HepG2 (cell line): ENCODE data around the gene ZNF544. TPM values are rescaled to one million over a fixed set of nuclear protein-coding genes. Genes with fewer than 3 reads are reported as not detected.
A peak's percentile ranks its signal among the peaks of the same experiment; 100 is the strongest.

Source experiments
- CEBPG ChIP-seq: IDR thresholded peaks from 2 replicates; pipeline ENCODE4 v1.6.1; 2016
- CREM ChIP-seq, 2 experiments: sonication (generic) in 1 of 2; formaldehyde crosslinking in 1 of 2; IDR thresholded peaks; 2 replicates each; pipeline versions ENCODE4 v1.4.0 to v1.6.1; 2016 to 2020; ENCODE audit warnings: antibody characterized with exemption in 1 of 2, mild to moderate bottlenecking in 1 of 2, missing genetic modification reagents in 1 of 2
- E2F5 ChIP-seq: sonication (generic); formaldehyde crosslinking; conservative IDR thresholded peaks from 2 replicates; pipeline ENCODE4 v1.4.0; 2020; ENCODE audit warnings: missing genetic modification reagents
- ELF4 ChIP-seq: sonication (generic); formaldehyde crosslinking; IDR thresholded peaks from 2 replicates; pipeline ENCODE4 v1.5.0; 2020; ENCODE audit warnings: missing genetic modification reagents, mild to moderate bottlenecking, moderate library complexity, borderline replicate concordance
- ESRRA ChIP-seq: sonication (generic); formaldehyde crosslinking; IDR thresholded peaks from 2 replicates; pipeline ENCODE4 v1.5.1; 2020; ENCODE audit warnings: mild to moderate bottlenecking, low read depth, missing genetic modification reagents
- FLYWCH1 ChIP-seq: sonication (generic); formaldehyde crosslinking; IDR thresholded peaks from 2 replicates; pipeline ENCODE4 v1.8.1; 2023; ENCODE audit warnings: mild to moderate bottlenecking, missing genetic modification reagents
- FUBP1 ChIP-seq: sonication (generic); formaldehyde crosslinking; IDR thresholded peaks from 2 replicates; pipeline ENCODE4 v1.5.1; 2020; ENCODE audit warnings: missing genetic modification reagents, mild to moderate bottlenecking, borderline replicate concordance
- GPBP1L1 ChIP-seq: sonication (generic); formaldehyde crosslinking; IDR thresholded peaks from 2 replicates; pipeline ENCODE4 v1.5.0; 2020; ENCODE audit warnings: mild to moderate bottlenecking, missing genetic modification reagents
- MATR3 ChIP-seq: sonication (generic); formaldehyde crosslinking; IDR thresholded peaks from 2 replicates; pipeline ENCODE4 v1.4.0; 2020; ENCODE audit warnings: missing genetic modification reagents
- MED13 ChIP-seq: sonication (generic); formaldehyde crosslinking; IDR thresholded peaks from 2 replicates; pipeline ENCODE4 v1.5.0; 2020; ENCODE audit warnings: missing genetic modification reagents
- MYNN ChIP-seq: sonication (generic); formaldehyde crosslinking; IDR thresholded peaks from 2 replicates; pipeline ENCODE4 v1.4.0; 2020; ENCODE audit warnings: mild to moderate bottlenecking, low read depth, missing genetic modification reagents
- NFIB ChIP-seq: sonication (generic); formaldehyde crosslinking; IDR thresholded peaks from 2 replicates; pipeline ENCODE4 v1.9.0; 2021; ENCODE audit warnings: missing genetic modification reagents, mild to moderate bottlenecking, borderline replicate concordance
- PCBP2 ChIP-seq: fragments of 200-400 bp; formaldehyde crosslinking; optimal IDR thresholded peaks from 2 replicates; pipeline ENCODE3; 2018; ENCODE audit warnings: low read length, low read depth; ENCODE audit not compliant: poor library complexity, severe bottlenecking
- SMAD3 ChIP-seq: sonication (generic); formaldehyde crosslinking; IDR thresholded peaks from 2 replicates; pipeline ENCODE4 v1.4.0; 2020; ENCODE audit warnings: missing genetic modification reagents
- SOX13 ChIP-seq, 3 experiments: fragments of 450-650 bp in 1 of 3; sonication (generic) in 1 of 3; formaldehyde crosslinking in 1 of 3; IDR thresholded peaks in 2 of 3; conservative IDR thresholded peaks in 1 of 3; 2 replicates each; pipeline versions ENCODE4 v1.5.0 to v1.6.1; 2016 to 2020; ENCODE audit warnings: antibody characterized with exemption in 1 of 3, mild to moderate bottlenecking in 1 of 3, missing compliant biosample characterization in 1 of 3, missing genetic modification reagents in 1 of 3, moderate library complexity in 1 of 3
- ZNF136 ChIP-seq: sonication (generic); formaldehyde crosslinking; IDR thresholded peaks from 2 replicates; pipeline ENCODE4 v1.8.1; 2022; ENCODE audit warnings: low read depth, mild to moderate bottlenecking, moderate library complexity, missing genetic modification reagents
- ZNF350 ChIP-seq: sonication (generic); formaldehyde crosslinking; IDR thresholded peaks from 2 replicates; pipeline ENCODE4 v1.4.0; 2020; ENCODE audit warnings: mild to moderate bottlenecking, low read depth, missing genetic modification reagents, borderline replicate concordance
- ZNF362 ChIP-seq: sonication (generic); formaldehyde crosslinking; IDR thresholded peaks from 2 replicates; pipeline ENCODE4 v1.4.0; 2020; ENCODE audit warnings: missing genetic modification reagents, mild to moderate bottlenecking, borderline replicate concordance
- ZNF639 ChIP-seq: conservative IDR thresholded peaks from 2 replicates; pipeline ENCODE4 v1.6.1; 2018; ENCODE audit warnings: missing genetic modification reagents
- ZNF781 ChIP-seq: sonication (generic); formaldehyde crosslinking; IDR thresholded peaks from 2 replicates; pipeline ENCODE4 v1.5.1; 2020; ENCODE audit warnings: borderline replicate concordance, mild to moderate bottlenecking, missing genetic modification reagents; ENCODE audit errors: not compliant biosample characterization
- ZNF784 ChIP-seq: sonication (generic); formaldehyde crosslinking; IDR thresholded peaks from 2 replicates; pipeline ENCODE4 v1.5.1; 2020; ENCODE audit warnings: missing genetic modification reagents, mild to moderate bottlenecking, borderline replicate concordance
- polyA plus RNA-seq, 8 experiments: library from polyadenylated mRNA; depleted of rRNA in 3 of 8; stranded (reverse) in 7 of 8; unstranded in 1 of 8; fragments of >200 nt; fragmentation: Illumina TruSeq in 4 of 8; extraction: Trizol in 4 of 8; gene quantifications; 2 replicates each; pipeline versions ENCODE4 v1.2.1 to v1.2.3, GENCODE V29; 2011 to 2016; ENCODE audit warnings: low read depth in 4 of 8, missing spikeins in 1 of 8, mixed read lengths in 1 of 8; ENCODE audit not compliant: insufficient read depth in 1 of 8
- total RNA-seq, 5 experiments: library from RNA; depleted of rRNA; stranded (reverse); fragments of >200 nt; fragmentation: Illumina TruSeq; extraction: Trizol; gene quantifications; 2 replicates each; pipeline ENCODE4 v1.2.3, GENCODE V29; 2016; ENCODE audit warnings: low read depth in 1 of 5

The ZNF544 gene
- total and polyA plus RNA-seq, 2 of the 13 experiments (the other 11 are each of a cell fraction or from before 2014, with no cell fraction given): 13.1 to 17.0 TPM

GRCh38 chr19:58278541-58279041, 49.9 kb downstream of the ZNF544 start, which contains the start of gene ZNF8 (continued):
- TF ChIP-seq CEBPG (CRISPR knock-in tag) (no peak), NFIB (CRISPR knock-in tag) (no peak), FLYWCH1 (CRISPR knock-in tag) (no peak), ZNF362 (no peak), ZNF639 (CRISPR knock-in tag) (no peak), GPBP1L1 (CRISPR knock-in tag) (no peak), MATR3 (CRISPR knock-in tag) (no peak), FUBP1 (CRISPR knock-in tag) (no peak), ZNF350 (CRISPR knock-in tag) (peak; percentile 87), MYNN (CRISPR knock-in tag) (no peak), PCBP2 (no peak), ELF4 (CRISPR knock-in tag) (peak; percentile 5; the same call in 1 of the 2 replicates), SOX13 (IDR thresholded peaks at IDR 0.05) (no peak), SOX13 (CRISPR knock-in tag; conservative IDR thresholded peaks at IDR 0.05 in 1 of 2, IDR thresholded peaks at IDR 0.05 in 1 of 2) (no peak), ZNF781 (CRISPR knock-in tag) (peak; percentile 40), ZNF136 (no peak), ZNF784 (CRISPR knock-in tag) (no peak), SMAD3 (peak; percentile 66; the same call in 1 of the 2 replicates), MED13 (no peak), ESRRA (peak; percentile 29; the same call in 1 of the 2 replicates), E2F5 (CRISPR knock-in tag) (no peak), CREM (IDR thresholded peaks at IDR 0.05) (peak; percentile 89), CREM (CRISPR knock-in tag; IDR thresholded peaks at IDR 0.05) (no peak)
